OCI-M1 (cell line): Measurements from ENCODE around the gene RPAP2.

Experiments
- DNase-seq: peaks from one replicate; lab custom pipeline; 2025; lab: John Stamatoyannopoulos, UW

Gene RPAP2

GRCh38 chr1:92447033-92447681 lies 148.3 kb downstream of the RPAP2 start:
- DNase-seq: peak; percentile 81

- DNase-seq: no peak
Observed at GRCh38 chr1:92447976-92448375, 149.1 kb downstream of the RPAP2 start.
